Muscle layer of colon (tissue), 2 donors: ENCODE measurements around the gene COX4I2.
"Not testable (repeated sequence)": the region's sequence is repeated elsewhere in the genome, so short reads cannot be mapped to it uniquely, and the experiment has no call there.

ENCODE experiments used
- H3K27ac ChIP-seq: one replicate; pipeline ENCODE4 v1.7.0; 2013; ENCODE audit warnings: low read depth, mild to moderate bottlenecking, low read length, moderate library complexity
- H3K27me3 ChIP-seq, 2 donors: one replicate each; pipeline ENCODE4 v1.7.0; 2013; ENCODE audit warnings: low read length in 2 of 2, mild to moderate bottlenecking in 2 of 2; ENCODE audit not compliant: insufficient read depth in 2 of 2, control insufficient read depth in 1 of 2
- H3K36me3 ChIP-seq: one replicate; pipeline ENCODE4 v1.7.0; 2013; ENCODE audit warnings: mild to moderate bottlenecking, low read length; ENCODE audit not compliant: insufficient read depth
- H3K4me1 ChIP-seq: one replicate; pipeline ENCODE4 v1.7.0; 2013; ENCODE audit warnings: mild to moderate bottlenecking, low read length; ENCODE audit not compliant: insufficient read depth
- H3K4me3 ChIP-seq, 2 donors: one replicate each; pipeline ENCODE4 v1.7.0; 2013; ENCODE audit warnings: low read length in 2 of 2, low read depth in 1 of 2, mild to moderate bottlenecking in 1 of 2, moderate library complexity in 1 of 2
- H3K9ac ChIP-seq: one replicate; pipeline ENCODE4 v1.7.0; 2013; ENCODE audit warnings: low read length
- H3K9me3 ChIP-seq: one replicate; pipeline ENCODE4 v1.7.0; 2013; ENCODE audit warnings: mild to moderate bottlenecking, low read length
- donor health status: abdominal sarcoma.
- donor health status: Adenocarcinoma of cecum.

Gene COX4I2

GRCh38 chr20:31637660-31638059 is at the start of gene COX4I2:
COX4I2 (plus strand) TSS chr20:31637912; CDS start chr20:31639018, 1,106 bp downstream.
- H3K4me3 ChIP-seq = no peak within 1 kb of the TSS

GRCh38 chr20:31590717-31591225 is 46.9 kb upstream of the COX4I2 start:
- Histone ChIP-seq H3K4me1 (peaks cover 9% of the 10 kb centered on the region), H3K9me3 (no peaks in the 10 kb centered on the region), H3K36me3 (no peaks in the 10 kb centered on the region), H3K4me3 (no peak overlapping the region), H3K27me3 (no peaks in the 10 kb centered on the region), H3K27ac (no peak overlapping the region), H3K9ac (no peak overlapping the region)

More at GRCh38 chr20:31637660-31638059, at the start of gene COX4I2:
- H3K27me3 ChIP-seq = peaks cover 0 to 14% of the 10 kb centered on the region in 2 donors
- no peaks in the 10 kb centered on the region for H3K36me3 ChIP-seq
- no peaks in the 10 kb centered on the region for H3K4me1 ChIP-seq
- H3K9me3 ChIP-seq = no peaks in the 10 kb centered on the region
- no peak within 1 kb of the TSS for H3K9ac ChIP-seq
- H3K27ac ChIP-seq = no peak within 1 kb of the TSS

GRCh38 chr20:31593221-31594001 is 44.3 kb upstream of the COX4I2 start:
- Histone ChIP-seq H3K36me3 (no peaks in the 10 kb centered on the region), H3K9me3 (no peaks in the 10 kb centered on the region), H3K27me3 (no peaks in the 10 kb centered on the region), H3K9ac (no peak overlapping the region), H3K27ac (no peak overlapping the region), H3K4me1 (peaks cover 5% of the 10 kb centered on the region), H3K4me3 (no peak overlapping the region)

GRCh38 chr20:31594002-31594557 is 43.6 kb upstream of the COX4I2 start:
- no peak overlapping the region for H3K4me3 ChIP-seq
- H3K9ac ChIP-seq = no peak overlapping the region
- H3K9me3 ChIP-seq = no peaks in the 10 kb centered on the region
- H3K4me1 ChIP-seq = peaks cover 5% of the 10 kb centered on the region
- H3K36me3 ChIP-seq = no peaks in the 10 kb centered on the region
- H3K27ac ChIP-seq = no peak overlapping the region
- H3K27me3 ChIP-seq = no peaks in the 10 kb centered on the region

GRCh38 chr20:31594558-31595379 is 42.9 kb upstream of the COX4I2 start:
- Histone ChIP-seq H3K36me3 (no peaks in the 10 kb centered on the region), H3K27me3 (no peaks in the 10 kb centered on the region), H3K4me3 (no peak overlapping the region), H3K27ac (no peak overlapping the region), H3K4me1 (peaks cover 5% of the 10 kb centered on the region), H3K9me3 (no peaks in the 10 kb centered on the region), H3K9ac (no peak overlapping the region)

- Histone ChIP-seq H3K9ac (no peak overlapping the region), H3K4me1 (peaks cover 5% of the 10 kb centered on the region), H3K27me3 (no peaks in the 10 kb centered on the region), H3K27ac (no peak overlapping the region), H3K36me3 (no peaks in the 10 kb centered on the region), H3K9me3 (no peaks in the 10 kb centered on the region), H3K4me3 (no peak overlapping the region)
Observed at GRCh38 chr20:31595380-31595653, 42.4 kb upstream of the COX4I2 start.

GRCh38 chr20:31595654-31596411 is 41.9 kb upstream of the COX4I2 start:
- H3K9ac ChIP-seq = no peak overlapping the region
- H3K36me3 ChIP-seq = no peaks in the 10 kb centered on the region
- no peak overlapping the region for H3K4me3 ChIP-seq
- peaks cover 5% of the 10 kb centered on the region for H3K4me1 ChIP-seq
- H3K9me3 ChIP-seq = no peaks in the 10 kb centered on the region
- H3K27me3 ChIP-seq = no peaks in the 10 kb centered on the region
- H3K27ac ChIP-seq = no peak overlapping the region

- H3K4me1 ChIP-seq, H3K27me3 ChIP-seq, H3K36me3 ChIP-seq, H3K9me3 ChIP-seq, H3K27ac ChIP-seq, H3K9ac ChIP-seq, H3K4me3 ChIP-seq: not testable (repeated sequence)
Observed at GRCh38 chr20:31596412-31596715, 41.3 kb upstream of the COX4I2 start.

GRCh38 chr20:31596831-31597480 is 40.8 kb upstream of the COX4I2 start:
- Histone ChIP-seq H3K4me1 (peaks cover 5% of the 10 kb centered on the region), H3K27me3 (no peaks in the 10 kb centered on the region), H3K27ac (no peak overlapping the region), H3K4me3 (no peak overlapping the region), H3K9me3 (no peaks in the 10 kb centered on the region), H3K36me3 (no peaks in the 10 kb centered on the region), H3K9ac (no peak overlapping the region)

GRCh38 chr20:31597481-31597855 is 40.2 kb upstream of the COX4I2 start:
- Histone ChIP-seq H3K27ac (no peak overlapping the region), H3K9ac (no peak overlapping the region)

GRCh38 chr20:31602431-31602778 is 35.3 kb upstream of the COX4I2 start:
- H3K27me3 ChIP-seq = no peaks in the 10 kb centered on the region
- no peak overlapping the region for H3K9ac ChIP-seq
- H3K4me1 ChIP-seq = peaks cover 8% of the 10 kb centered on the region
- no peak overlapping the region for H3K27ac ChIP-seq
- H3K36me3 ChIP-seq = no peaks in the 10 kb centered on the region
- no peak overlapping the region for H3K4me3 ChIP-seq
- no peaks in the 10 kb centered on the region for H3K9me3 ChIP-seq

More at GRCh38 chr20:31597481-31597855, 40.2 kb upstream of the COX4I2 start:
- Histone ChIP-seq H3K4me3 (no peak overlapping the region), H3K9me3 (no peaks in the 10 kb centered on the region), H3K27me3 (no peaks in the 10 kb centered on the region), H3K4me1 (peaks cover 5% of the 10 kb centered on the region), H3K36me3 (no peaks in the 10 kb centered on the region)
